ENCODE measurements around the gene SASH1. TPM values are rescaled to one million over a fixed set of nuclear protein-coding genes. Genes with fewer than 3 reads are reported as not detected.

SASH1 gene
- total and polyA plus RNA-seq, 9 of the 15 experiments (the other 6 are each of a cell fraction or from before 2014, with no cell fraction given): 0.35 to 3.5 (median 1.6) TPM

GRCh38 chr6:148559848-148560433 lies 217.3 kb downstream of the SASH1 start (continued):
- TF ChIP-seq ZNF639 (CRISPR knock-in tag; conservative IDR thresholded peaks at IDR 0.05 in 1 of 2, IDR thresholded peaks at IDR 0.05 in 1 of 2) (no peak), E2F5 (CRISPR knock-in tag; IDR thresholded peaks at IDR 0.05) (no peak), BRD9 (IDR thresholded peaks at IDR 0.05; ENCODE audit: low read depth, partially characterized antibody) (no peak), KLF16 (IDR thresholded peaks at IDR 0.05) (peak; percentile 21; the same call in 1 of the 2 replicates), RBM22 (IDR thresholded peaks at IDR 0.05; ENCODE audit: low read depth, low read length, poor library complexity, severe bottlenecking) (no peak), USF2 (CRISPR knock-in tag; IDR thresholded peaks at IDR 0.05) (no peak), GATAD2B (IDR thresholded peaks at IDR 0.05; ENCODE audit: borderline replicate concordance) (no peak), HMG20A (CRISPR knock-in tag; conservative IDR thresholded peaks at IDR 0.05) (no peak), YY1 (IDR thresholded peaks at IDR 0.05; ENCODE audit: borderline replicate concordance in 1 of 3, control insufficient read depth in 1 of 3, extremely low read depth in 1 of 3, insufficient read depth in 3 of 3, insufficient read length in 1 of 3, insufficient replicate concordance in 2 of 3, low read depth in 1 of 3, low read length in 2 of 3) (peak in 1 of 3 experiments; percentile 34), MCM5 (IDR thresholded peaks at IDR 0.05; ENCODE audit: low read depth) (no peak), ARHGAP35 (IDR thresholded peaks at IDR 0.05; ENCODE audit: partially characterized antibody) (no peak), ZNF696 (CRISPR knock-in tag; conservative IDR thresholded peaks at IDR 0.05) (no peak), ZNF398 (CRISPR knock-in tag; IDR thresholded peaks at IDR 0.05) (no peak), TEAD1 (CRISPR knock-in tag; IDR thresholded peaks at IDR 0.05) (no peak), MAFG (tag; conservative IDR thresholded peaks at IDR 0.05) (no peak), ZNF655 (CRISPR knock-in tag; IDR thresholded peaks at IDR 0.05) (no peak), TRIM28 (IDR thresholded peaks at IDR 0.05) (no peak), ZNF134 (CRISPR knock-in tag; conservative IDR thresholded peaks at IDR 0.05) (no peak), MAZ (CRISPR knock-in tag; conservative IDR thresholded peaks at IDR 0.05 in 1 of 2, IDR thresholded peaks at IDR 0.05 in 1 of 2) (peak in 1 of 2 experiments; percentile 60; a peak in 2 of 4 replicates), SMAD4 (CRISPR knock-in tag; conservative IDR thresholded peaks at IDR 0.05) (0 out of 2 replicates have a peak, but pooled peaks have one; percentile 19), HMGN3 (IDR thresholded peaks at IDR 0.05; ENCODE audit: borderline replicate concordance, extremely low read depth, insufficient read length, low read depth, low read length) (peak; percentile 35)
